ENCODE data around the gene FAM180A.

DNA sequence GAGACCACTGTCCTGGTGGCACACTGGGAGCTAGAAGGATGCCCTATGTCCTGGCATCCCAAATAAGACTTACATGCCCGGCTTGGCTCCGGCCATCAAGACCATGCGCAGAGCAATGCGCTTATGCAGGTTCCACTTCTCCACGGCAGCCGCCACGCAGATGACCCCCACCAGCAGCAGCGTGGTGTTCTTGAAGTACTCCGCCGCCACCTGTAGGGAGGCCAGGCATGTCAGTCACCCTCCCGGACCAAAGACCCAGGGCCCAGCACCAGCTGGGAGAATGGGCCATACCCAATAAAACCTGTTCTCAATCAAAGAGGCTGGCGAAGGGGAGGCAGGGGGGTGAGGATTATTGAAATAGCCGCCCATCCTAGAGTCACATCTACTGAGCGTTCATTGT is 40.6 kb downstream of the FAM180A start:
- TF ChIP-seq, protein P1, sequence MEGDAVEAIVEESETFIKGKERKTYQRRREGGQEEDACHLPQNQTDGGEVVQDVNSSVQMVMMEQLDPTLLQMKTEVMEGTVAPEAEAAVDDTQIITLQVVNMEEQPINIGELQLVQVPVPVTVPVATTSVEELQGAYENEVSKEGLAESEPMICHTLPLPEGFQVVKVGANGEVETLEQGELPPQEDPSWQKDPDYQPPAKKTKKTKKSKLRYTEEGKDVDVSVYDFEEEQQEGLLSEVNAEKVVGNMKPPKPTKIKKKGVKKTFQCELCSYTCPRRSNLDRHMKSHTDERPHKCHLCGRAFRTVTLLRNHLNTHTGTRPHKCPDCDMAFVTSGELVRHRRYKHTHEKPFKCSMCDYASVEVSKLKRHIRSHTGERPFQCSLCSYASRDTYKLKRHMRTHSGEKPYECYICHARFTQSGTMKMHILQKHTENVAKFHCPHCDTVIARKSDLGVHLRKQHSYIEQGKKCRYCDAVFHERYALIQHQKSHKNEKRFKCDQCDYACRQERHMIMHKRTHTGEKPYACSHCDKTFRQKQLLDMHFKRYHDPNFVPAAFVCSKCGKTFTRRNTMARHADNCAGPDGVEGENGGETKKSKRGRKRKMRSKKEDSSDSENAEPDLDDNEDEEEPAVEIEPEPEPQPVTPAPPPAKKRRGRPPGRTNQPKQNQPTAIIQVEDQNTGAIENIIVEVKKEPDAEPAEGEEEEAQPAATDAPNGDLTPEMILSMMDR (IDR thresholded peaks at IDR 0.05) = no peak
- no peak for TF ChIP-seq EZH2 (IDR thresholded peaks at IDR 0.05; ENCODE audit: borderline replicate concordance, insufficient read depth, low read depth, low read length, poor library complexity, severe bottlenecking)

Data from B cell (primary cell).